ENCODE measurements around the gene COX20.

The COX20 gene

DNA sequence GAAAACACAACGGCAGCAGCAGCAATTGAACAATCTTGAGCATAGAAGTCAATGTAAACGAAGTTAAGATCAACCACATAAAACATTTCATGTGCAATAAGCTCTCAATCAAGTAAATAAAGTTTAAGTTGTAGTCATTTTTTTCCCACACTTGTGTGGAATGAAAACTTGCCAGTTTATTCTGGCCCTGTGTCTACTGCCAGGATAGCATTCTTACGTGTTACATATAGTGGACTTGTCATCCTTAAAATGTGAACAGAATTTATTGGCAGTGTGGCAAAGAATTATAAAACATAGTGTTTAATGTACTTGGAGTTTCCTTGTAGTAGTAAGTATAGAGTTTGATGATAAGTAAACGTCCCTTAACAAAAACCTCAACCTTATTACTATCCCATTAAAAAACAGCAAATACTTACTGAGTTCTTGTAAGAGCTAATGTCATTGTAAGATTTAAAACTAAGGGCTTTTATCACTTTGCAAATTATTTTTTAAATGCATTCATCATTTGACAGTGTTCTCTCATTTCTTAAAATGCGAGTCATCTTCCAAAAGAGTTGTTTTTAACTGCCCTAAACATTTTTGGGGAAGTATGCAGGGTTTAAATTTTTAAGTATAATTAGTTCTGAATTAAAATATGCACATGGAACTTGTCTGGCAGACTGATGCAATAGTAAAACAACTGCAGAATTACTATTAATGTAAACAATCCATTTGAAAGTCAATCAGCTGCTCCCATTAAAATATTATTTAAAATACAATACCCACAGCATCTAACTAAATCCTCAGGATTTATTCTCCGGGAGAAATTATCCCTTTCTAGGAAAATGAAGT, 7.9 kb downstream of the COX20 start:
- H3K4me3 ChIP-seq (ENCODE audit: low read depth, low read length) = no peak overlapping the region
- TF ChIP-seq, protein P1, sequence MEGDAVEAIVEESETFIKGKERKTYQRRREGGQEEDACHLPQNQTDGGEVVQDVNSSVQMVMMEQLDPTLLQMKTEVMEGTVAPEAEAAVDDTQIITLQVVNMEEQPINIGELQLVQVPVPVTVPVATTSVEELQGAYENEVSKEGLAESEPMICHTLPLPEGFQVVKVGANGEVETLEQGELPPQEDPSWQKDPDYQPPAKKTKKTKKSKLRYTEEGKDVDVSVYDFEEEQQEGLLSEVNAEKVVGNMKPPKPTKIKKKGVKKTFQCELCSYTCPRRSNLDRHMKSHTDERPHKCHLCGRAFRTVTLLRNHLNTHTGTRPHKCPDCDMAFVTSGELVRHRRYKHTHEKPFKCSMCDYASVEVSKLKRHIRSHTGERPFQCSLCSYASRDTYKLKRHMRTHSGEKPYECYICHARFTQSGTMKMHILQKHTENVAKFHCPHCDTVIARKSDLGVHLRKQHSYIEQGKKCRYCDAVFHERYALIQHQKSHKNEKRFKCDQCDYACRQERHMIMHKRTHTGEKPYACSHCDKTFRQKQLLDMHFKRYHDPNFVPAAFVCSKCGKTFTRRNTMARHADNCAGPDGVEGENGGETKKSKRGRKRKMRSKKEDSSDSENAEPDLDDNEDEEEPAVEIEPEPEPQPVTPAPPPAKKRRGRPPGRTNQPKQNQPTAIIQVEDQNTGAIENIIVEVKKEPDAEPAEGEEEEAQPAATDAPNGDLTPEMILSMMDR (IDR thresholded peaks at IDR 0.05; ENCODE audit: insufficient read depth, low read depth, low read length, missing control alignments) = no peak
- no peak for DNase-seq (ENCODE audit: low read depth)

DNA sequence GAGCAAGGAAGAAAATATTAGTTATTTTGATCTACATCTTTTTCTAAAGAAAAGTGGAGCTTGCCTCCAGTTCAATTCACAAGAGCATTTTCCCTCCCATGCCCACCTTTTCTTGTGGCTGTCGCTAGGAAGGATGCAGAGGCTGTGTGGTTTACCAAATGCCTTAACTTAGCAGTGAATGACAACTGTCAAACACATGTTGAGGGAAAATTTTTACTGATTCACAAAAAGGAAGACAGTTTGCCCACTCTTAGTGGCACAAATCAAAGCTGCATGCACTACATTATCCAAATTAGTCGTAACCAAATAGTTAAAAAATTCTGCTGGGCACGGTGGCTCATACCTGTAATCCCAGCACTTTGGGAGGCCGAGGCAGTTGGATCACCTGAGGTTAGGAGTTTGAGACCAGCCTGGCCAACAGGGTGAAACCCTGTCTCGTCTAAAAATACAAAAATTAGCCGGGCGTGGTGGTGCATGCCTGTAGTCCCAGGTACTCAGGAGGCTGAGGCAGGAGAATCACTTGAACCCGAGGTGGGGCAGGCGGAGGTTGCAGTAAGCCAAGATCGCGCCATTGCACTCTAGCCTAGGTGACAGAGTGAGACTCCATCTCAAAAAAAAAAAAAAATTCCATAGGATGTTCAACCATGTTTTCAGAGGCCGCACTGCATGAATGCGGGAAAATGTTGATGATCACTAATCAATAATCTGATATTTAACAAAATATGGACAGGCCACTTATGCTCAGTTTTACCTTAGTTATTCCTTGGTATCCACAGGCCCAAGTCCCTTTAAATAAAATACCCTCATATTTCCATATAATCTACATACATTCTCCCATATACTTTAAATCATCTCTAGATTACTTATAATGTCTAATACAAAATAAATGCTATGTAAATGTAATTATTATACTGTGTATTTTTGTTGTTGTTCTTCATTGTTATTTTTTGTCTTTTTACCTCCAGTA, 9.0 kb downstream of the COX20 start:
- no peak overlapping the region for H3K4me3 ChIP-seq (ENCODE audit: low read depth, low read length)
- TF ChIP-seq, protein P1 (IDR thresholded peaks at IDR 0.05; ENCODE audit: insufficient read depth, low read depth, low read length, missing control alignments) = no peak
- DNase-seq (ENCODE audit: low read depth) = no peak

DNA sequence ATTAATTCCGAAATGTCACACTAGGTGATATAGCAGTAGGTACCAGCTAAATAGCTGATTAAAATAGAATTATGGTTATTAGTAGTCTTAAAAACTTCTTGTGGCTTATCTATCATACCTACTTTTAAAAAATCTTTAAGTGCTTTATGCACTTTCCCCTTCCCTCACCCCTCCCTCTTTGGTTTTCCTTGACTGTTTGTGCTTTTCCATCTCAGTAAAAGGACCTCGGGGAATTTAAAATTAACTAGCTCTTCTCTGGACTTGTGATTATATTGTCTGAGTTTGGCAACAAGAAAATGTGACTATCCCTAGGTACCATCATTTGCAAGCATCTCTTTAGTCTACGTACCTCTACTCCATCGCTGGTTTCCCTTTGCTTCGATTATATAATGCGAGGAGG, 11.2 kb downstream of the COX20 start:
- TF ChIP-seq, protein P1 (IDR thresholded peaks at IDR 0.05; ENCODE audit: insufficient read depth, low read depth, low read length, missing control alignments) = no peak
- no peak overlapping the region for H3K4me3 ChIP-seq (ENCODE audit: low read depth, low read length)
- no peak for DNase-seq (ENCODE audit: low read depth)

DNA sequence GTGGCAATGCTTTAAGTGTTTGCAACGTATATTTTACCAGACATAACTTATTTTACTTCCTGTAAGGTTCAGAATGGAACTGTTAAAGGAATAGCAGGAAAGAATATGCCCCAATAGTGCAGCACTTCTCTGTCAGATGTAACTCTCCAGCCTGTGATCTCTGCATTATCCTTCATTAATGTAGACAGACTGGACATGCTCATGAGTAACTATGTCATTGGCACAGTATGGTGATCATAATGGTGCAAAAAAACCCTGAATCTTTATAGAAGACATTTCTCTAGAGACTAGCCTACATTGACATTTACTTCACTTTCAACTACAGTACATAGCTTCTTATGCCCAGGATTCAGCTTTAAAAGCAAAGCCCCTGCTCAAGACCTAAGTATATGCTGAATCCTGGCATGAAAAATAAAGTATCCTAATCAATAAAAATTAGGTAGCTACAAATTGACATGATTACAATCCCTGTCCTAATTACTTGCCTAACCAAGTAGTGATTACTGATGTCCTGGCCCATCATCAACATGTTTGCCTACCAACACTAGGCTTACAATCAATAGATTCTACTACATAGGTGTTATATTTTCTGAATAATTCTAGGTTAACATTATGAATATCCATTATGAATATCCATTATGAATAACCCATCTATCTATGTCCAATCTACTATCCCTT, 13.9 kb downstream of the COX20 start:
- no peak overlapping the region for H3K4me3 ChIP-seq (ENCODE audit: low read depth, low read length)
- DNase-seq (ENCODE audit: low read depth) = no peak
- TF ChIP-seq, protein P1 (IDR thresholded peaks at IDR 0.05; ENCODE audit: insufficient read depth, low read depth, low read length, missing control alignments) = no peak

DNA sequence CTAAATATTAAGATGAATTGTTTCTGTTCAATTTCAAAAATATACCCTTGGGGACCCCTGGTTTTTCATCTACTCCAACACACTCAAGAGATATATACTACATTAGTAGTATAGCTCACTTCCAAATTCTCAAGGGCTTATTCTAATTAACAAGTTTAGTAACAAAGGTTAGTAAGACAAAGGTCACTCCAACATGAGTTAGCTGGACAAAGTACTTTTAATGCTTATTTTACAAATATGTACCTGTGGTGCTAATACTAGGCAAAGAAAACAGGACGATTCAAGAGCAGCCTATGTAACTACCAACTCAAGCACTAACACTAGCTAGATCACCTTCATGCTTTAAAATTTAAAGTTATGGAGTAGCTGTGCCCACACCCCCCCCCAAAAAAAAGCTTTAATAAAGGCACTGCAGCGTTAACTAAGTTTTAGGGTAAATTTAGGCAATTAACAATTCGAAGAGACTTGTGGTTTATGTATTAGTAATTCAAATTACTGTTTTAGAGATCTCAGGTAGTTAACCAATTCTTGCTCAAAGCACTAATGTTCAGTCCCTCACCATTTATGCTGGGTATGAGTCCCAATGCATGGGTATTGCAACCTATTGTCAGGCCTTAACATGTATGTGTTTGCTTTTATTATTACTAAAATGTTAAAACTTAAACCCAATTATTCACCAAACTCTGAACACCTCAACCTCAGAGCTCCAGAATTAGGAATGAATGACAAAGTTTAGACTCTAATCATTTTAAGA, 14.8 kb downstream of the COX20 start:
- TF ChIP-seq, protein P1 (IDR thresholded peaks at IDR 0.05; ENCODE audit: insufficient read depth, low read depth, low read length, missing control alignments) = no peak
- no peak for DNase-seq (ENCODE audit: low read depth)
- no peak overlapping the region for H3K4me3 ChIP-seq (ENCODE audit: low read depth, low read length)

DNA sequence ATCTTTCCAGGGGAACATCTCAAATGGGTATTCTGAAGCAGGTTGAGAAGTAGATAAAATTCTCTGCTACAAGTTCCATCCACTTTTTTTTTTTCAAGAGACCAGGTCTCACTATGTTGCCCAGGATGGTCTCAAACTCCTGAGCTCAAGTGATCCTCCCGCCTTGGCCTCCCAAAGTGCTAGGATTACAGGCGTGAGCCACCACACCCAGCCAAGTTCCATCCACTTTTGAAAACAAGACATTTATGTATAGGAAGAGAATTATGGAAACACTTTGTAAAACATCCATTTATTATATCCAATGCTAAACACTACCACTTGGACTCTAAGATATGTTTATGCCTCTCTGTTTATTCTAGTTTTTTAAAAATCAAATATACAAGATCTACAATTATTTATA, 15.4 kb downstream of the COX20 start:
- TF ChIP-seq, protein P1 (IDR thresholded peaks at IDR 0.05; ENCODE audit: insufficient read depth, low read depth, low read length, missing control alignments) = no peak
- no peak overlapping the region for H3K4me3 ChIP-seq (ENCODE audit: low read depth, low read length)
- no peak for DNase-seq (ENCODE audit: low read depth)
